Vagina (tissue), 2 donors: ENCODE measurements around the gene FGGY. TPM values are rescaled to one million over a fixed set of nuclear protein-coding genes. Genes with fewer than 3 reads are reported as not detected.

Experiments
- DNase-seq, 2 donors: peaks; one replicate each; pipeline ENCODE4 v3.0.0-alpha.2; 2017; ENCODE audit errors: extremely low spot score in 2 of 2
- H3K27ac ChIP-seq: fragments of 200-600 bp; sonication (generic); one replicate; pipeline ENCODE4 v1.5.1; 2019
- H3K27me3 ChIP-seq: fragments of 200-600 bp; sonication (generic); one replicate; pipeline ENCODE4 v1.5.1; 2019
- H3K36me3 ChIP-seq, 2 donors: fragments of 200-600 bp; sonication (generic); one replicate each; pipeline ENCODE4 v1.5.1; 2017 to 2019
- H3K4me1 ChIP-seq: fragments of 200-600 bp; sonication (generic); one replicate; pipeline ENCODE4 v1.5.1; 2019
- H3K4me3 ChIP-seq, 2 donors: fragments of 200-600 bp; sonication (generic); 1 replicate in 1 of 2; 2 replicates in 1 of 2; pipeline ENCODE4 v1.5.1; 2016 to 2019
- H3K9me3 ChIP-seq: fragments of 200-600 bp; sonication (generic); one replicate; pipeline ENCODE4 v1.5.1; 2019
- POLR2A ChIP-seq, 2 donors: fragments of 450-650 bp; IDR thresholded peaks; one replicate each; pipeline ENCODE4 v1.6.1; 2017; ENCODE audit warnings: antibody characterized with exemption in 2 of 2, mild to moderate bottlenecking in 2 of 2, moderate library complexity in 2 of 2
- POLR2AphosphoS5 ChIP-seq, 2 donors: sonication (generic); formaldehyde crosslinking; IDR thresholded peaks; one replicate each; pipeline ENCODE4 v1.9.0; 2017; ENCODE audit warnings: antibody characterized with exemption in 2 of 2, mild to moderate bottlenecking in 2 of 2, low read depth in 1 of 2; ENCODE audit not compliant: insufficient read depth in 1 of 2
- intact Hi-C: fragments of 100-400 bp; cut with DNase I; formaldehyde crosslinking; loops from one replicate; pipeline ENCODE4 v1.15.1; 2023
- total RNA-seq: library from RNA; depleted of rRNA; stranded (reverse); fragments of >200 nt; gene quantifications from one replicate; pipeline ENCODE4 v1.2.3, GENCODE V29; 2016
- TF ChIP-seq, protein P1 (sequence below), 3 experiments: fragments of 450-650 bp in 2 of 3; fragments of 200-600 bp in 1 of 3; sonication (generic) in 1 of 3; IDR thresholded peaks; one replicate each; pipeline ENCODE4 v1.5.1; 2017 to 2019; ENCODE audit warnings: antibody characterized with exemption in 3 of 3, mild to moderate bottlenecking in 2 of 3, moderate library complexity in 2 of 3

The FGGY gene
- total RNA-seq, 1 donor from 2014 or later, result 11.8 TPM

DNA sequence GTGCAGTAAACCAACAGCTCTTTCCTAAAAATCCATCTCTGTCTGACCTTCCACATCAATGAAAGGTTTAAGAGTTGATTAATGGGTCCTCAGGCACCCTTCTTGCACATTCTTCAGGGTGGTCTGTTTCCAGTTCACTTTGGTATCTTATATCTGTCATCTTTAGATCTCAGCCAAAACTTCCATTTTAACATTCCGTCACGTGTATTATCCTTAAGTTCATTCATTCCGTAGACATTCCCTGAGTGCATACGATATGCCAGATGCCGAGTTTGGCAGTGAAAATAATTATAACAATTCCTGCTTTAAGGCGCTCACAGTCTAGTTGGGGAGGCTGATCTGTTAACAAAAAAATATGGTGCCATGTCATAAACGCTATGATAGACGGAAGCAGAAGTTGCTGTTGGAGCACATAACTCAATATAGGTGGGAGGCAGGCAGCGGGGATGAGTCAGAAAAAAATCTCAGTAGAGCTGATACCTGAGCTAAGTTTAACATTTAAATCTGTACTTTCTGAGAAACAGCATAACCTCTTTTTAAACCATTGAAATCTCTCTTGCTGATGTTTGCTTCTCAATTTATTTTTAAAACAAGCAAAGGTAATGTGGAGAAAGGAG is 458.3 kb downstream of the FGGY start:
- no peaks in the 10 kb centered on the region for H3K27me3 ChIP-seq
- no peak for DNase-seq
- no peaks in the 10 kb centered on the region for H3K36me3 ChIP-seq
- intact Hi-C loops, result loop anchor here (5.0 to 10.0 kb wide), 2 partner anchors 50 to 1013 kb away; no protein-coding TSS in a partner anchor
- TF ChIP-seq, protein P1, sequence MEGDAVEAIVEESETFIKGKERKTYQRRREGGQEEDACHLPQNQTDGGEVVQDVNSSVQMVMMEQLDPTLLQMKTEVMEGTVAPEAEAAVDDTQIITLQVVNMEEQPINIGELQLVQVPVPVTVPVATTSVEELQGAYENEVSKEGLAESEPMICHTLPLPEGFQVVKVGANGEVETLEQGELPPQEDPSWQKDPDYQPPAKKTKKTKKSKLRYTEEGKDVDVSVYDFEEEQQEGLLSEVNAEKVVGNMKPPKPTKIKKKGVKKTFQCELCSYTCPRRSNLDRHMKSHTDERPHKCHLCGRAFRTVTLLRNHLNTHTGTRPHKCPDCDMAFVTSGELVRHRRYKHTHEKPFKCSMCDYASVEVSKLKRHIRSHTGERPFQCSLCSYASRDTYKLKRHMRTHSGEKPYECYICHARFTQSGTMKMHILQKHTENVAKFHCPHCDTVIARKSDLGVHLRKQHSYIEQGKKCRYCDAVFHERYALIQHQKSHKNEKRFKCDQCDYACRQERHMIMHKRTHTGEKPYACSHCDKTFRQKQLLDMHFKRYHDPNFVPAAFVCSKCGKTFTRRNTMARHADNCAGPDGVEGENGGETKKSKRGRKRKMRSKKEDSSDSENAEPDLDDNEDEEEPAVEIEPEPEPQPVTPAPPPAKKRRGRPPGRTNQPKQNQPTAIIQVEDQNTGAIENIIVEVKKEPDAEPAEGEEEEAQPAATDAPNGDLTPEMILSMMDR (IDR thresholded peaks at IDR 0.05), result no peak
- H3K27ac ChIP-seq, result no peak overlapping the region
- H3K9me3 ChIP-seq, result no peaks in the 10 kb centered on the region
- peaks cover 30% of the 10 kb centered on the region for H3K4me1 ChIP-seq
- H3K4me3 ChIP-seq, result no peak overlapping the region

DNA sequence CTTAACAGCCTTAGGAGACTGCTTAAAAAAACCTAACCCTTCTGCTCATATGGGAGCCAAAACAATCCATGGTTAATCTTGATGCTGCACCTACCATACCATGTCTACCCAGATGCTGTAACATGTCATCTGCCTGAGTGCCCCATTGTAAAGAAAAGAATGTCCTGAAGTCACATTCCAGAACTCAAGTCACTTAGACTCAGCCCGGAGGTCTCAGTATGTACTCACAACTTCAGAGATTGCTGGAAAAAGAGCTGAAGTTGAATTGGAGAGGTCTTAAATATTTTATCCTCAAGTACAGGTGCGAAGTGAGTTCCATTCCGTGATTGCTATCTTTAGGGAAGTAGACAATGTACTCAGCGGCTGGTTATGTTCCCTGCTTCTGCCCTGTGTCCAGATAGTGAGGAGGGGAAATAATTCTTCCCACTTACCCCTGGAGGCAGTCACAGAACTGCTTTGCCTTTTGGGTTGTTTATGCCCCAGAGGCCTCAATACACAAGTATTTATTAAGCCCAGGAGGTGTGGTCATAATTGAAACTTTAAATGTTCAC is 460.4 kb downstream of the FGGY start:
- Histone ChIP-seq H3K27ac (no peak overlapping the region), H3K9me3 (no peaks in the 10 kb centered on the region), H3K27me3 (no peaks in the 10 kb centered on the region), H3K4me1 (peaks cover 14% of the 10 kb centered on the region), H3K4me3 (no peak overlapping the region), H3K36me3 (no peaks in the 10 kb centered on the region)
- no peak for DNase-seq
- intact Hi-C loops, result loop anchor here (5.0 to 10.0 kb wide), 2 partner anchors 52 to 1015 kb away; no protein-coding TSS in a partner anchor
- TF ChIP-seq, protein P1 (IDR thresholded peaks at IDR 0.05), result no peak
- no peak for TF ChIP-seq POLR2AphosphoS5 (IDR thresholded peaks at IDR 0.05; ENCODE audit: insufficient read depth in 1 of 2, low read depth in 1 of 2)
- TF ChIP-seq POLR2A (IDR thresholded peaks at IDR 0.05), result no peak

DNA sequence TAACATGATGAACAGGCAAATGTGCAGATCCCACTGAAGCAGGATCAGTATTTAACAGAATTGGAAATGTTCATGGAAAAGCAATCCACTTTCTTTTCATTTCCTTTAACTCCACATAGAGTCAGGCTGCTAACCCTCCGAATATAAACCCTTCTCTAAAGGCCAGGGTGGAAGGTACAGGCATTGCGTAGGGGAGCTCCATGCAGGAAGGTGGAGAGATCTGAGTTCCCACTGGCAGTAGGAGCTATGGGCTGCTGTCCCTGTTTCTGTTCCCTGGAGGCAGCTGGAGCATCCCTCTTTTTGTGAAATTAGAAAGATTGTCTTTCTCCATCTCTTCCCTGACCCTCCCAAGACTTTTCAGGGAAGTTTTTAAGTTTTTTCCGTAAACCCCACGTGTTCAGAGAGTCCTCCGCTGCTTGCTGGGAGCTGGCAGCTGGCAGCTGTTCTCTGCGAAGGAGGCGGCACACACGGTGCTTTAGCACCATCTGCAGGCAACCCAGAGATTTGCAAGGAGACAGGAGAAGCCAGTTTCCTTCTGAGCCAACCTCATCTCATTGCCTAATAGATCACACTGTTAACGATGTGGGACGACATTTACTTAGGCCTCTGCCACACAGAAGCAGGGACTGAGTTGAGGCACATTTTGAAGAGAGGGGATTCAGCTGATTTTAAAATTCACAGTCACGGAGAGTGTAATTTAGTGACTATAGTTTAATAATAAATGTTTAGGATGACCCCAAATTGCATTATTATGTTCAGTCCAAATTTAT is 462.4 kb downstream of the FGGY start:
- Histone ChIP-seq H3K27me3 (no peaks in the 10 kb centered on the region), H3K4me3 (no peak overlapping the region), H3K27ac (peak overlapping the region; percentile 74), H3K36me3 (no peaks in the 10 kb centered on the region), H3K9me3 (no peaks in the 10 kb centered on the region), H3K4me1 (peaks cover 14% of the 10 kb centered on the region)
- peak in 1 of 2 donors; percentile 94 for DNase-seq
- no peak for TF ChIP-seq POLR2A (IDR thresholded peaks at IDR 0.05)
- TF ChIP-seq, protein P1 (IDR thresholded peaks at IDR 0.05), result peak; percentile 85 to 95 (median 85)
- peak; percentile 74 to 84 for TF ChIP-seq POLR2AphosphoS5 (IDR thresholded peaks at IDR 0.05; ENCODE audit: insufficient read depth in 1 of 2, low read depth in 1 of 2)
- intact Hi-C loops, result loop anchor here (5.0 to 10.0 kb wide), 2 partner anchors 55 to 1017 kb away; no protein-coding TSS in a partner anchor

DNA sequence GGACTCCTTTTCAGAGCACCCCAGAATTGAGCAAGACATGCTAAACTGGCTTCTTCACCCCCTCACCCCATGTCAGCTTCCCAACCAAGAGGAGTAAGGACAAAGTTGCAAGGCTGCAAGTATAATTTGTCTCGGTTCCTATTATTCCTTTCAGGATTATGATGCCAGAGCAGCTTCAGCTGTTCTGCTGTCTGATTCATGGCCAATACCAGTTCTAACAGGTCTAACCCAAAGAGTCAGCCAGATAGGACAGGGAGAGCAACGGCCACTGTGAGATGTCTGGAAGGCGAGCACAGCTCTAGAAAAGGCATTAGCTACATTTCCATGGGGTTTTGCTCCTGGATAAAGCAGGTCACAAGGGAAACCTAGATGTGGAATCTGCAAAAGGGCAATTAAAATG is 464.5 kb downstream of the FGGY start:
- intact Hi-C loops, result no loop called here
- no peak overlapping the region for H3K27ac ChIP-seq
- DNase-seq, result no peak
- H3K9me3 ChIP-seq, result no peaks in the 10 kb centered on the region
- peaks cover 17% of the 10 kb centered on the region for H3K4me1 ChIP-seq
- no peak overlapping the region for H3K4me3 ChIP-seq
- no peak for TF ChIP-seq POLR2A (IDR thresholded peaks at IDR 0.05)
- TF ChIP-seq, protein P1 (IDR thresholded peaks at IDR 0.05), result no peak
- peak in 1 of 2 donors; percentile 34 for TF ChIP-seq POLR2AphosphoS5 (IDR thresholded peaks at IDR 0.05; ENCODE audit: insufficient read depth in 1 of 2, low read depth in 1 of 2)
- no peaks in the 10 kb centered on the region for H3K36me3 ChIP-seq
- H3K27me3 ChIP-seq, result no peaks in the 10 kb centered on the region
